ENCODE measurements around the gene NDUFC1. TPM values are rescaled to one million over a fixed set of nuclear protein-coding genes. Genes with fewer than 3 reads are reported as not detected.

Gene NDUFC1
- polyA plus RNA-seq, 1 donor (not counting 4 experiments of a cell fraction or from before 2014, with no cell fraction given): 52.1 TPM

DNA sequence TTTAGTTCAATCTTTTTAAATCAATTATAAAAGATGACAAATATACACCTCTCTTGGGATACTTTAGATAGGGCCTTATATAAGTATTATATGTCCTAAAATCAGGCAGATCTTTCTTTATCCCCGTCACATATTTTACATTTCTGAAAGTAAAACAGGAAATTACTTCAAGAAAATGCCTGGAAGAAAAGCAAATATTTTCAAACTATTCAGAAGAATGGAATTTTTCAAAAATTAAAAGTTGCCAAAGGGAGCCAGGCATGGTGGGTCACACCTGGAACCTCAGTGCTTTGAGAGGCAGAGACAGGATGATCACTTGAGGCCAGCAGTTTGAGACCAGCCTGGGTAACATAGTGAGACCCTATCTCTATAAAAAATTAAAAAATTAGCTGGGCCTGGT, 56.7 kb downstream of the NDUFC1 start:
- no peak overlapping the region for H3K4me2 ChIP-seq (ENCODE audit: control insufficient read depth, extremely low read depth, insufficient read depth, low read depth, low read length)
- H3K27me3 ChIP-seq (ENCODE audit: control insufficient read depth, extremely low read depth, insufficient read depth, low read length): no peaks in the 10 kb centered on the region
- no peaks in the 10 kb centered on the region for H3K9me3 ChIP-seq (ENCODE audit: control insufficient read depth, low read depth, low read length)
- no peaks in the 10 kb centered on the region for H3K36me3 ChIP-seq (ENCODE audit: control insufficient read depth in 2 of 2, extremely low read depth in 1 of 2, insufficient read depth in 2 of 2, low read length in 2 of 2)
- peaks cover 36% of the 10 kb centered on the region for H3K4me1 ChIP-seq (ENCODE audit: control insufficient read depth, extremely low read depth, insufficient read depth, low read length)
- no peaks in the 10 kb centered on the region for H4K20me1 ChIP-seq (ENCODE audit: control insufficient read depth, extremely low read depth, insufficient read depth, low read length)
- no peaks in the 10 kb centered on the region for H3K9me1 ChIP-seq (ENCODE audit: control insufficient read depth, extremely low read depth, insufficient read depth, low read length)
- no peaks in the 10 kb centered on the region for H3K79me2 ChIP-seq (ENCODE audit: control insufficient read depth, insufficient read depth, low read length)
- dilution Hi-C loops (cut with MboI; ENCODE audit: extremely low pct_ligation_motif_present, low sequenced_read_pairs): no loop called here
- TF ChIP-seq, protein P1, sequence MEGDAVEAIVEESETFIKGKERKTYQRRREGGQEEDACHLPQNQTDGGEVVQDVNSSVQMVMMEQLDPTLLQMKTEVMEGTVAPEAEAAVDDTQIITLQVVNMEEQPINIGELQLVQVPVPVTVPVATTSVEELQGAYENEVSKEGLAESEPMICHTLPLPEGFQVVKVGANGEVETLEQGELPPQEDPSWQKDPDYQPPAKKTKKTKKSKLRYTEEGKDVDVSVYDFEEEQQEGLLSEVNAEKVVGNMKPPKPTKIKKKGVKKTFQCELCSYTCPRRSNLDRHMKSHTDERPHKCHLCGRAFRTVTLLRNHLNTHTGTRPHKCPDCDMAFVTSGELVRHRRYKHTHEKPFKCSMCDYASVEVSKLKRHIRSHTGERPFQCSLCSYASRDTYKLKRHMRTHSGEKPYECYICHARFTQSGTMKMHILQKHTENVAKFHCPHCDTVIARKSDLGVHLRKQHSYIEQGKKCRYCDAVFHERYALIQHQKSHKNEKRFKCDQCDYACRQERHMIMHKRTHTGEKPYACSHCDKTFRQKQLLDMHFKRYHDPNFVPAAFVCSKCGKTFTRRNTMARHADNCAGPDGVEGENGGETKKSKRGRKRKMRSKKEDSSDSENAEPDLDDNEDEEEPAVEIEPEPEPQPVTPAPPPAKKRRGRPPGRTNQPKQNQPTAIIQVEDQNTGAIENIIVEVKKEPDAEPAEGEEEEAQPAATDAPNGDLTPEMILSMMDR (optimal IDR thresholded peaks at IDR 0.05 in 1 of 3, IDR thresholded peaks at IDR 0.05 in 1 of 3, conservative IDR thresholded peaks at IDR 0.05 in 1 of 3; ENCODE audit: extremely low read depth in 1 of 3, insufficient read depth in 2 of 3, low read length in 3 of 3): no peak
- no peak for TF ChIP-seq EZH2 (IDR thresholded peaks at IDR 0.05; ENCODE audit: low read length)
- H3K27ac ChIP-seq (ENCODE audit: control insufficient read depth, insufficient read depth, low read length): no peak overlapping the region
- no peak overlapping the region for H2AFZ ChIP-seq (ENCODE audit: control insufficient read depth, low read length)
- DNase-seq (ENCODE audit: low read depth, low spot score) (no peak), FAIRE-seq (no peak)
- H3K4me3 ChIP-seq (ENCODE audit: control insufficient read depth in 2 of 3, extremely low read depth in 1 of 3, insufficient read depth in 2 of 3, low read depth in 1 of 3, low read length in 3 of 3): no peak overlapping the region
- no peak overlapping the region for H3K9ac ChIP-seq (ENCODE audit: control insufficient read depth, extremely low read depth, insufficient read depth, low read length)

DNA sequence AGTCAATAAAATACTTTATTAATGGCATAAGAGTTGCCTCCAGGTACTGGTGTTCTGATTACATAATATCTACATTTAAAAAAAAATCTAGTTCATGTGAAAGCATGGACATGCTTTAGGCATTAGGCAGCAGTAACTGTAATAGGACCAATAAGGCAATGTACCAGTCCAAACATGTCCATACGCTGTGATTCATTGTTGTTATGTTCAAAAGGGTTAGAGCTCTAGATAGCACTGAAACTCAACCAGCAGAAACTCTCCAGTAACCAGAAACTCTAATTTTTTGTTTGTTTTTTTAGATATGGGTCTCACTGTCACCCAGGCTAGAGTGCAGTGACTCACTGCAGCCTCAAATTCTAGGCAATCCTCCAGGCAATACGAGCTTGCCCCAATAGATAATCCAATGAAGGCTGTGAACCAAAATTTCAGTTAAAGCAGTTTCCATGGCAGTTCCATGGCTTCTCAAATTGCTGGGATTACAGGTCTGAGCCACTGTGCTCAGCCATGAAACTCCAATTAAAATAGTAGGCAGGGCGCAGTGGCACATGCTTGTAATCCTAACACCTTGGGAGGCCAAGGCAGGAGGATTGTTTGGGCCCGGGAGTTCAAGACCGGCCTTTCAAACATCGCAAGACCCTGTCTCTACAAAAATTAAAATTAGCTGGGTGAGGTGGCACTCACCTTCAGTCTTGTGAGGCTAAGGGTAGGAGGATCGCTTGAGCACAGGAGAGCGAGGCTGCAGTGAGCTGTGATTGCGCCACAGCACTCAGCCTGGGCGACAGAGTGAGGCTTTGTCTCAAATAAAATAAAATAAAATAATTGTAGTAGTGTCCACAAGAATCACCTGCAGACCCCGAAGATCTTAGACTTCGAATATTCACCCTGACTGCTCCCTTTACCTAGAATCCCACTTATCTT, 58.6 kb downstream of the NDUFC1 start:
- Histone ChIP-seq H2AFZ (ENCODE audit: control insufficient read depth, low read length) (peak overlapping the region; percentile 23), H4K20me1 (ENCODE audit: control insufficient read depth, extremely low read depth, insufficient read depth, low read length) (no peaks in the 10 kb centered on the region), H3K4me2 (ENCODE audit: control insufficient read depth, extremely low read depth, insufficient read depth, low read depth, low read length) (peak overlapping the region; percentile 37), H3K4me3 (ENCODE audit: control insufficient read depth in 2 of 3, extremely low read depth in 1 of 3, insufficient read depth in 2 of 3, low read depth in 1 of 3, low read length in 3 of 3) (no peak overlapping the region), H3K27me3 (ENCODE audit: control insufficient read depth, extremely low read depth, insufficient read depth, low read length) (no peaks in the 10 kb centered on the region), H3K9me3 (ENCODE audit: control insufficient read depth, low read depth, low read length) (no peaks in the 10 kb centered on the region), H3K27ac (ENCODE audit: control insufficient read depth, insufficient read depth, low read length) (peak overlapping the region; percentile 92), H3K9ac (ENCODE audit: control insufficient read depth, extremely low read depth, insufficient read depth, low read length) (peak overlapping the region; percentile 66), H3K79me2 (ENCODE audit: control insufficient read depth, insufficient read depth, low read length) (no peaks in the 10 kb centered on the region), H3K9me1 (ENCODE audit: control insufficient read depth, extremely low read depth, insufficient read depth, low read length) (no peaks in the 10 kb centered on the region), H3K4me1 (ENCODE audit: control insufficient read depth, extremely low read depth, insufficient read depth, low read length) (peaks cover 36% of the 10 kb centered on the region), H3K36me3 (ENCODE audit: control insufficient read depth in 2 of 2, extremely low read depth in 1 of 2, insufficient read depth in 2 of 2, low read length in 2 of 2) (no peaks in the 10 kb centered on the region)
- TF ChIP-seq, protein P1 (optimal IDR thresholded peaks at IDR 0.05 in 1 of 3, IDR thresholded peaks at IDR 0.05 in 1 of 3, conservative IDR thresholded peaks at IDR 0.05 in 1 of 3; ENCODE audit: extremely low read depth in 1 of 3, insufficient read depth in 2 of 3, low read length in 3 of 3): no peak
- no peak for TF ChIP-seq EZH2 (IDR thresholded peaks at IDR 0.05; ENCODE audit: low read length)
- FAIRE-seq (peak; percentile 80), DNase-seq (ENCODE audit: low read depth, low spot score) (peak; percentile 93)
- dilution Hi-C loops (cut with MboI; ENCODE audit: extremely low pct_ligation_motif_present, low sequenced_read_pairs): no loop called here

All from keratinocyte (primary cell).